Endothelial cell of umbilical vein (primary cell): Measurements from ENCODE around the gene FAM114A2.

Experiments used
- CTCF ChIP-seq, 2 donors: IDR thresholded peaks; 1 replicate in 1 of 2; 2 replicates in 1 of 2; pipeline ENCODE4 v1.5.1; 2011; ENCODE audit warnings: low read length in 2 of 2, mild to moderate bottlenecking in 2 of 2, moderate library complexity in 2 of 2, control low read depth in 1 of 2, inconsistent platforms in 1 of 2, low read depth in 1 of 2; ENCODE audit not compliant: insufficient read depth in 1 of 2; ENCODE audit errors: extremely low read depth in 1 of 2
- EZH2 ChIP-seq: IDR thresholded peaks from 2 replicates; pipeline ENCODE4 v1.6.1; 2012; ENCODE audit warnings: borderline replicate concordance, low read depth, mild to moderate bottlenecking, moderate library complexity, low read length, inconsistent platforms; ENCODE audit not compliant: severe bottlenecking
- FOS ChIP-seq: IDR thresholded peaks from 2 replicates; pipeline ENCODE4 v1.6.1; 2011; ENCODE audit warnings: mild to moderate bottlenecking, low read length, moderate library complexity, borderline replicate concordance; ENCODE audit not compliant: insufficient read depth
- GATA2 ChIP-seq: IDR thresholded peaks from 2 replicates; pipeline ENCODE4 v1.7.0; 2011; ENCODE audit warnings: low read depth, mild to moderate bottlenecking, moderate library complexity, mixed read lengths, low read length; ENCODE audit not compliant: insufficient read length, insufficient read depth
- JUN ChIP-seq: IDR thresholded peaks from 2 replicates; pipeline ENCODE4 v1.6.1; 2011; ENCODE audit warnings: borderline replicate concordance, low read depth; ENCODE audit not compliant: insufficient read length, insufficient read depth
- MAX ChIP-seq: IDR thresholded peaks from 2 replicates; pipeline ENCODE4 v1.6.1; 2011; ENCODE audit not compliant: insufficient read depth, insufficient read length
- MYC ChIP-seq: IDR thresholded peaks from one replicate; pipeline ENCODE4 v1.6.1; 2011; ENCODE audit warnings: mild to moderate bottlenecking, low read depth, low read length
- POLR2A ChIP-seq: IDR thresholded peaks from 2 replicates; pipeline ENCODE4 v1.6.1; 2012; ENCODE audit warnings: low read depth, mild to moderate bottlenecking, control low read depth, low read length
- POLR2AphosphoS5 ChIP-seq: IDR thresholded peaks from 2 replicates; pipeline ENCODE4 v1.6.1; 2012; ENCODE audit warnings: low read depth, mild to moderate bottlenecking, control low read depth, low read length, moderate library complexity; ENCODE audit not compliant: insufficient read depth

DNA sequence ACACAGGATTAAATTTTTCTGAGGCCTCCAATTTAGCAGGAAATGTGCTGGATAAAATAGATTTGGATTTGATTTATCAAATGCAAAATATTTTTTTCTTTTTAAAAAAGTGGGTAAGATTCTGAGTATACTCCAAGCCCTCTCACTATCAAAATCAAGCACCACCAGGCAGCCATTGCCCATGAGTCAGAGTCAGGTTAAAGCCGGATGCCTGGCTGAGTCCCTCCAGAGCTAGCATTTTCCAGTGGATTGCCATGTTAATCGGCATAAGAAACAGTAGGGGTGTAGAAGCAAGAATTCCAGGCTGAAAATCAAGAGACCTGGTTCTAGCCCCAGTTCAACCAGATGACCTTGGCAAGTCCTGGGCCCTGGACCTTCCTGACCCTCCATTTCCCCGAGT lies 85.3 kb downstream of the FAM114A2 start:
- no peak for TF ChIP-seq POLR2A
- TF ChIP-seq CTCF (IDR thresholded peaks at IDR 0.05; ENCODE audit: extremely low read depth in 1 of 2, insufficient read depth in 1 of 2, low read depth in 1 of 2, low read length in 2 of 2): no peak
- TF ChIP-seq POLR2AphosphoS5: no peak
- no peak for TF ChIP-seq MYC
- no peak for TF ChIP-seq EZH2
- no peak for TF ChIP-seq MAX
- TF ChIP-seq JUN: no peak
- no peak for TF ChIP-seq FOS
- no peak for TF ChIP-seq GATA2
